OCI-LY7 (cell line): ENCODE measurements around the gene ADAMTSL3. TPM values are rescaled to one million over a fixed set of nuclear protein-coding genes. Genes with fewer than 3 reads are reported as not detected.
A peak's percentile ranks its signal among the peaks of the same experiment; 100 is the strongest.
"Not testable (repeated sequence)": the region's sequence is repeated elsewhere in the genome, so short reads cannot be mapped to it uniquely, and the experiment has no call there.

Source experiments
- BruUV-seq: library from RNA; stranded (reverse); fragments of 400-500 nt; replicated peaks from 2 replicates; lab custom pipeline; 2021; lab: Mats Ljungman, UMichigan
- CTCF ChIA-PET: fragments of 300-600 bp; sonication (Branson Sonifier 250); formaldehyde crosslinking; loops from one replicate; lab custom pipeline; 2022; ENCODE audit warnings: antibody characterized with exemption; ENCODE audit not compliant: unreplicated experiment; lab: Charles Lee
- POLR2A ChIA-PET: fragments of 300-600 bp; sonication (Branson Sonifier 250); formaldehyde crosslinking; loops from one replicate; lab custom pipeline; 2022; ENCODE audit warnings: antibody characterized with exemption; lab: Charles Lee
- DNase-seq: peaks from one replicate; pipeline ENCODE4 v3.0.0-alpha.2; 2015; ENCODE audit warnings: low spot score
- H2AFZ ChIP-seq: fragments of 200-600 bp; sonication (generic), shearing (Covaris generic); 2 replicates; pipeline ENCODE4 v1.6.1; 2014; ENCODE audit warnings: mild to moderate bottlenecking, antibody characterized with exemption, low read length, moderate library complexity
- H3K27ac ChIP-seq: fragments of 200-600 bp; sonication (generic); 2 replicates; pipeline ENCODE4 v1.5.1; 2014; ENCODE audit warnings: mixed run types, low read depth, mild to moderate bottlenecking, moderate library complexity, low read length, inconsistent platforms; ENCODE audit not compliant: poor library complexity, severe bottlenecking
- H3K36me3 ChIP-seq: fragments of 200-600 bp; sonication (generic); 2 replicates; pipeline ENCODE4 v1.6.1; 2014; ENCODE audit warnings: mild to moderate bottlenecking, antibody characterized with exemption, low read length, moderate library complexity, mixed read lengths; ENCODE audit not compliant: insufficient read depth
- H3K4me1 ChIP-seq: fragments of 200-600 bp; sonication (generic); 2 replicates; pipeline ENCODE4 v1.5.1; 2014; ENCODE audit warnings: mild to moderate bottlenecking, low read length; ENCODE audit not compliant: insufficient read depth, poor library complexity, severe bottlenecking
- H3K4me2 ChIP-seq: fragments of 200-600 bp; sonication (generic); 2 replicates; pipeline ENCODE4 v1.6.1; 2014; ENCODE audit warnings: mild to moderate bottlenecking, low read length
- H3K4me3 ChIP-seq: fragments of 200-600 bp; sonication (generic); 2 replicates; pipeline ENCODE4 v1.5.1; 2014; ENCODE audit warnings: mild to moderate bottlenecking, low read depth, low read length; ENCODE audit not compliant: poor library complexity, severe bottlenecking
- H3K79me2 ChIP-seq: fragments of 200-600 bp; sonication (generic); 2 replicates; pipeline ENCODE4 v1.6.1; 2016; ENCODE audit warnings: low read depth, mild to moderate bottlenecking, low read length, moderate library complexity, mixed read lengths; ENCODE audit not compliant: insufficient read depth
- H3K9me2 ChIP-seq: fragments of 200-600 bp; sonication (generic); 2 replicates; pipeline ENCODE4 v1.6.1; 2016; ENCODE audit warnings: mild to moderate bottlenecking, low read length, mixed read lengths; ENCODE audit not compliant: insufficient read depth
- H3K9me3 ChIP-seq: fragments of 200-600 bp; sonication (generic); 2 replicates; pipeline ENCODE4 v1.6.1; 2014; ENCODE audit warnings: mild to moderate bottlenecking, mixed run types, low read length, mixed read lengths
- H4K20me1 ChIP-seq: fragments of 200-600 bp; sonication (generic); 2 replicates; pipeline ENCODE4 v1.6.1; 2014; ENCODE audit warnings: mild to moderate bottlenecking, antibody characterized with exemption, low read length, moderate library complexity, mixed read lengths; ENCODE audit not compliant: insufficient read depth
- CTCF ChIP-seq: fragments of 200-600 bp; sonication (generic); conservative IDR thresholded peaks from 2 replicates; pipeline ENCODE4 v1.5.1; 2014; ENCODE audit warnings: mild to moderate bottlenecking, antibody characterized with exemption, low read length, moderate library complexity, mixed read lengths
- EZH2phosphoT487 ChIP-seq: fragments of 200-600 bp; sonication (generic); IDR thresholded peaks from 2 replicates; pipeline ENCODE4 v1.6.1; 2018; ENCODE audit warnings: low read depth, borderline replicate concordance, mild to moderate bottlenecking, mixed run types, antibody characterized with exemption, low read length, moderate library complexity, mixed read lengths
- intact Hi-C: fragments of 100-400 bp; cut with micrococcal nuclease; formaldehyde crosslinking; loops from one replicate; pipeline ENCODE4 v1.10.0; 2022; ENCODE audit not compliant: unreplicated experiment
- total RNA-seq, 2 experiments: library from RNA; depleted of rRNA in 1 of 2; stranded (reverse); fragments of >200 nt in 1 of 2; shearing (Covaris generic) in 1 of 2; gene quantifications; 2 replicates each; pipeline ENCODE4 v1.2.3, GENCODE V29; 2014 to 2022

ADAMTSL3 gene
- total RNA-seq, 2 experiments from 2014 or later, result not detected

GRCh38 chr15:84054544-84054943, 400.6 kb downstream of the ADAMTSL3 start:
- POLR2A ChIA-PET, H3K79me2 ChIP-seq, H3K9me2 ChIP-seq, CTCF ChIA-PET, H3K36me3 ChIP-seq, H3K4me1 ChIP-seq, DNase-seq, H3K27ac ChIP-seq, BruUV-seq, intact Hi-C loops, H4K20me1 ChIP-seq, H2AFZ ChIP-seq, H3K4me3 ChIP-seq, H3K4me2 ChIP-seq, H3K9me3 ChIP-seq: not testable (repeated sequence)
- TF ChIP-seq CTCF, result 0 out of 2 replicates have a peak, but pooled peaks have one; percentile 31

- CTCF ChIA-PET, result no interaction called here
- Histone ChIP-seq H3K4me1 (no peaks in the 10 kb centered on the region), H3K4me2 (no peak overlapping the region), H4K20me1 (no peaks in the 10 kb centered on the region), H3K79me2 (no peaks in the 10 kb centered on the region), H3K27ac (no peak overlapping the region), H3K9me3 (no peaks in the 10 kb centered on the region), H3K36me3 (no peaks in the 10 kb centered on the region), H2AFZ (no peak overlapping the region), H3K4me3 (no peak overlapping the region), H3K9me2 (no peaks in the 10 kb centered on the region)
- no peak for TF ChIP-seq EZH2phosphoT487
- no peak for TF ChIP-seq CTCF
- DNase-seq, result no peak
- intact Hi-C loops, result no loop called here
- POLR2A ChIA-PET, result no interaction called here
- BruUV-seq, result no TSS peak
These were observed 403.9 kb downstream of the ADAMTSL3 start for GRCh38 chr15:84057714-84058331.

- CTCF ChIA-PET, H3K4me2 ChIP-seq, DNase-seq, H3K27ac ChIP-seq, H3K9me2 ChIP-seq, intact Hi-C loops, BruUV-seq, POLR2A ChIA-PET, H3K4me3 ChIP-seq, H3K79me2 ChIP-seq, H4K20me1 ChIP-seq, H3K36me3 ChIP-seq, H2AFZ ChIP-seq, H3K4me1 ChIP-seq, H3K9me3 ChIP-seq: not testable (repeated sequence)
These were observed 409.8 kb downstream of the ADAMTSL3 start for GRCh38 chr15:84063674-84064073.

- intact Hi-C loops, H3K27ac ChIP-seq, H3K36me3 ChIP-seq, BruUV-seq, H4K20me1 ChIP-seq, CTCF ChIA-PET, H3K4me1 ChIP-seq, DNase-seq, H3K9me3 ChIP-seq, H3K4me2 ChIP-seq, POLR2A ChIA-PET, H2AFZ ChIP-seq, H3K4me3 ChIP-seq, H3K79me2 ChIP-seq, H3K9me2 ChIP-seq: not testable (repeated sequence)
These were observed 414.8 kb downstream of the ADAMTSL3 start for GRCh38 chr15:84068674-84069073.

GRCh38 chr15:84078038-84078437, 424.1 kb downstream of the ADAMTSL3 start:
- intact Hi-C loops, CTCF ChIA-PET, BruUV-seq, H3K79me2 ChIP-seq, H3K27ac ChIP-seq, H3K4me1 ChIP-seq, H4K20me1 ChIP-seq, H2AFZ ChIP-seq, DNase-seq, H3K9me2 ChIP-seq, H3K36me3 ChIP-seq, H3K4me3 ChIP-seq, H3K9me3 ChIP-seq, H3K4me2 ChIP-seq, POLR2A ChIA-PET: not testable (repeated sequence)
